OCI-M1 (cell line): Measurements from ENCODE around the gene EHD4.

ENCODE experiments used
- DNase-seq: peaks from one replicate; lab custom pipeline; 2025; lab: John Stamatoyannopoulos, UW

Gene EHD4

GRCh38 chr15:41894791-41895463 lies 77.4 kb downstream of the EHD4 start:
- DNase-seq, result no peak

DNA sequence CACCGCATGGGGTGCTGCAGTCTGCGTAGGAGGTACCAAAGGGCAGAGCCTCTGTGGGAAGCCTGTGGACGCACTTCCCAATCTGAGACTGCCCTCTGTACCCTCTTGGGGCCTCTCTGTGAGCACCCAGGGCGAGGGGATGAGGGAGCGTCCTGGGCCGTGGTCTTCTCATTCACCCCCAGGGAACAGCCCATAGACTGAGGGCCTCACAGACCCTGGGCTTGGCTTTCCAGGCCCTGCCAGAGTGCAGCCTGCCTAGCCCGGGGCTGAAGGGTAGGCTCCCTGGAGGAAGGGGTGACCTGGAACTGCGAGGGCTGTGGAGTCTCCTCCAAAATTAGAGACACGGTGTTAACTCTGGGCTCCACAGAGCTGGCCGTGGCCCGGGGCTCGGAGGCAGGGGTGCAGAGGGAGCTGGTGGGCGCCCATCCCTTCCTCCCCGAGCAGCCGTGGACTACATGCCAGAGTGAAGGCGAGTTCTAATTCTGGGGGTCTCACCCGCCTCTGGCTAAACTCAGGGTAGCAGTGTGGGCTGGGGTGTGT lies 78.0 kb downstream of the EHD4 start:
- DNase-seq, result no peak

GRCh38 chr15:41893422-41894250 lies 78.7 kb downstream of the EHD4 start, which contains the start of gene SPTBN5:
SPTBN5 (minus strand) TSS chr15:41894053; CDS start chr15:41893497, 556 bp downstream.
- DNase-seq, result no peak

DNA sequence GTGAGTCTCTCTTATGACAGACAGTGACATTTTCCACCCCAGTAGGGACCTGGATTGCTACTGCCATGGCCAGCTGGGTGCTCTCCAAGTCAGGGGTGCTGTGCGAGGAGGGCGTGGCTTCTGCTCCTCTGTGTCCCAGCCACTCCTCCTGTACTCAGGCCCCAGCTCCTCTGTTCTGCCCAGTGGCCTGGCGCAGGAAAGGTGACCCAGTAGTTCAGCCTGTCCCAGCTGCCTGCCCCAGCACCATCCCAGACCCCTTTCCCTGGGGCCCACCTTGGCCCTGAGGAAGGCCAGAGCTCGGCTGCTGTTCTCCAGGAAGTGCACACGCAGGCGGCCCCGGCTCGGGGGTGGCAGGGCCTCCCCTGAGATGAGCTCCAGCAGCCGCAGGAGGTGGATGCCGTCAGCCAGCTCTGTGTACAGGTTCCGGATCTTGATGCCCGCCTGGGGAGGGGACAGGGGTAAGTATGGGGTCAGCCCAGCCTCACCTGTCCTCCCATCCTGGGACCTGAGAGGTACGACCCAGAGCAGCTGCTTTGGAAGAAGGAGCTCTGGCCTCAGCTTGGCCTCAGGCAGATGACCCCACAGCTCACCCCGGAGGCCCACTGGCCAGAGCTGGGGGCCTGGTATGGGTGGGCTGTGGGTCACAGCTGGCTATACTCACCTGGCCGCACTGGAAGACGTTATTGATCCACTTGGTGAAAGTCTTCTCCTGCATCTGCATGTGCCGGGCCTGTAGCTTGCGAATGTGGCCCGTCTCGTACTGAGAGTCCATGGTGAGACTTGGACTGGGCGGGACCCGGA lies 79.5 kb downstream of the EHD4 start:
- no peak for DNase-seq

DNA sequence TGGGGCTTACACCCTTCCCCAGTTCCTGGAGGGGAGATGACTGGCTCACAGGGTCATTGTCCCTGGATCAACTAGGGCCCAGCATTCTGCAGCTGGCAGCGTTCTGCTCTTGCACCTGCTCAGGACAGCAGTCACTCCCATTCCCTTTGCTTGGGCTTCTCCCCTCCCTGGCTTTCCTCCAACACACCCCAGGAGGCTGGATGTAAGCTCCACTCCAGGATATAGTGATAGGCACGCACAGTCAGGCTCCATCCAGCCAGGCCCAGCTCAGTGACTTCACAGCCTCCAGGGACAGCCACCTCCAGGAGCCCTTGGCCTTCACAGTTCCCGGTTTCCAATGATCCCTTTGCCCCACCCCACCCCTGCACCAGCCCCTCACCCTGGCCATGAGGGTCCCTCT lies 80.4 kb downstream of the EHD4 start:
- no peak for DNase-seq

GRCh38 chr15:41891226-41891625 lies 81.1 kb downstream of the EHD4 start:
- no peak for DNase-seq

DNA sequence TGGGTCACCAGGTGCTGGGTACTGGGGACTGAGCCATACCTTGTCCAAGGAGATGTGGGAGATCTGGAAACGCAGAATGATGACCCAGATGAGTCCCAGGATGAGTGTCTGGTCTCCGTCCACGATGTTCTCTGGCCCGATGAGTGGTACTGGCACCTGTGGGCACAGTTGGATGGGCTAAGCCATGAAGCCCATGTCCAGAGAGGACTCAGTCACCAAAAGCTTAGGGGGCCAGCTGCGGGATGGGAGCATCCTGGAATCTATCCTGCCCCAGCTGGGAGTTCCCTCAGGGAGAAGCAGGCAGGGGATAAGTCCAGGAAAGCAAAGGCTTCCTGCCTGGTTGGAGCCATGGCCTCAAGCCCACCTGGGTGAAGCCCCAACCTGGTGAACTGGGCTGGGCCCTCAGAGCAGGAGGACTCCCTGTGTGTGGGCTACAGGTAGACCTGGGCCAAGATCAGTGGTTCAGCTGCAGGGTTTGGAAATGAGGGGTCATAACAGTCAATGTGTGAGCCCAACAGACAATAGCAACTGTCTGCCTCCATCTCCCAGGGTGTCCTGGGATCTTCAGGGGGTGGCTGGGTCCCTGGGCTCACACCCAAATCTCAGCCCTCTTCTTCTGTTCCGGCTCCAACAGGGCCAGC lies 82.2 kb downstream of the EHD4 start:
- DNase-seq, result no peak

DNA sequence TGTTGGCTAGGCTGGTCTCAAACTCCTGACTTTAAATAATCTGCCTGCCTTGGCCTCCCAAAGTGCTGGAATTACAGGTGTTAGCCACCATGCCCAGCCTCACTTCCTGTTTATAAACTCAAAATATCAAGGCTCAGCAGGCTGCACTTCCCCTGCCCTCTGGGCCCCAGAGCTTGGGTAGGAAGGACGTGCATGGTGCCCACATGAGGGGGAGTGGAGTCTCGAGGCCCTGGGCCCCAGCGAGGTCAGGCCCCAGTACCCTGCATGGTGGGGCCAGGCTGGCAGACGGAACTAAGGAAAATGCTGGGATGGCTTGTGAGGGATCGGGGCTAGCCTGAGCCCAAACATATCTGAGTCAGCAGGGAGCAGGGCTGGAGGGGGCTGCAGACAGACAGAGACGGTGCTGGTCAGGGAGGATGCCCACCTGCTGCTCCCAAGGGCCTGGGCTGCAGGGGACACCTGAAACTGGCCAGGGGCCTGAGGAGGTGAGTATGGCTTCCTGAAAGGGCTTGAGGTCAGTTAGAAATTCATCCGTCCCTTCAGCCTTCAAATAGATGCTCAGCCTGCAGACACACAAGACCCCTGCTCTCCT lies 83.6 kb downstream of the EHD4 start:
- no peak for DNase-seq

GRCh38 chr15:41887893-41888292 lies 84.5 kb downstream of the EHD4 start:
- no peak for DNase-seq

- DNase-seq, result no peak
Observed at GRCh38 chr15:41887161-41887560, 85.2 kb downstream of the EHD4 start.

GRCh38 chr15:41886741-41887140 lies 85.6 kb downstream of the EHD4 start:
- no peak for DNase-seq

DNA sequence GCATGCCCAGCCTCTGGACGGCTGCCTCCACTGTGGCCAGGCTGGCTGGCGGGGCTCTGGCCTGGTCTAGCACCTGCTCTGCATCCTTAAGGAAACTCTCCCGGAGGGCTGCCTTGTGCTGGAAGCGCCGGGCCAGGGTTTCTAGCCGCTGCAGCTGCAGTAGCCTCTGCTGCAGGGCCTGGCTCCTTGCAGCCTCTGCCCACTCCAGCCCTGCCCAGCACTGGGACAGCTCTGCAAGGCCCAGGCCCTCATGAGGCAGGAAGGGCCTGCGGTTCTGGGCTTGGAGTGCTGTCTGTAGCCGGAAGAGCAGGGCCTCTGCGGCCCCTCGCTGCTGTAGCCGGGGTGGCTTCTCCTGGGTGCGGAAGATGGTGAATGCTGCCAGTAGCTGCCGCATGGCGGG lies 86.5 kb downstream of the EHD4 start:
- no peak for DNase-seq

DNA sequence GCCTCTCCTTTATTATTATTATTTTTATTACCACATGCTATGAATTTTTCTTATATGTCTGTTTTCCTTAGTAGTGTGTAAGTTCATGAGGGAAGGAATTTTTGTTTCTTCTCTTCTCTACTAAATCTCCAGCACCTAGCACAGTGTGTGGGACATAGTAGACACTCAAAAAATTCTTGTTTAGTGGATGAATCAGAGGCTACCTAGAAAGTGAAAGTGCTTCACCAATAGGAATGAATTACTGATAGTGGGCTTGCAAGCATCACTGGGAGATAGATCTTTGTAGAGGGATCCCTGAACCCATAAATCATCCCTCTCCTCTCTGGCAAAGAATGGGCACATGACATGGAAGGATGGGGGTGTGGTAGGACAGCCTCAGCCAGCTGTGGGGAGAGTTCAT lies 87.0 kb downstream of the EHD4 start:
- no peak for DNase-seq

DNA sequence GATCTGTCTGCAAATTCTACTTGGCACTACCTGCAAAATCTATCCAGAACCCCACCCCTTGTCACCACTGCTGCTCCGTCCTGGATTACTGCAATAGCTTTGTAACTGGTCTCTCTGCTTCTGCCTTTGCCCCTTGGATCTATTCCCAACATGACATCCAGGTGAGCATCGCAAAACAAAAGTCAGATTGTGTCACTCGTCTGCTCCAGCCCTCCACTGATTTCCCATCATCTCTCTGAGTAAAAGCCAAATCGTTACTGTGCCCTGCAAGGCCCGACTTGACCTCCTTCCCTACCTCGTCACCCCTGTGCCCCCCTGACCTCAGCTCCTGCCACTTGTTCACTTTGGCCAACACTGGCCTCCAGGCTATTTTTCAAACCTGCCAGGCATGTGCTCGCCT lies 87.9 kb downstream of the EHD4 start:
- no peak for DNase-seq

GRCh38 chr15:41883484-41883825 lies 88.9 kb downstream of the EHD4 start:
- DNase-seq, result no peak

GRCh38 chr15:41882689-41883483 lies 89.5 kb downstream of the EHD4 start:
- no peak for DNase-seq

DNA sequence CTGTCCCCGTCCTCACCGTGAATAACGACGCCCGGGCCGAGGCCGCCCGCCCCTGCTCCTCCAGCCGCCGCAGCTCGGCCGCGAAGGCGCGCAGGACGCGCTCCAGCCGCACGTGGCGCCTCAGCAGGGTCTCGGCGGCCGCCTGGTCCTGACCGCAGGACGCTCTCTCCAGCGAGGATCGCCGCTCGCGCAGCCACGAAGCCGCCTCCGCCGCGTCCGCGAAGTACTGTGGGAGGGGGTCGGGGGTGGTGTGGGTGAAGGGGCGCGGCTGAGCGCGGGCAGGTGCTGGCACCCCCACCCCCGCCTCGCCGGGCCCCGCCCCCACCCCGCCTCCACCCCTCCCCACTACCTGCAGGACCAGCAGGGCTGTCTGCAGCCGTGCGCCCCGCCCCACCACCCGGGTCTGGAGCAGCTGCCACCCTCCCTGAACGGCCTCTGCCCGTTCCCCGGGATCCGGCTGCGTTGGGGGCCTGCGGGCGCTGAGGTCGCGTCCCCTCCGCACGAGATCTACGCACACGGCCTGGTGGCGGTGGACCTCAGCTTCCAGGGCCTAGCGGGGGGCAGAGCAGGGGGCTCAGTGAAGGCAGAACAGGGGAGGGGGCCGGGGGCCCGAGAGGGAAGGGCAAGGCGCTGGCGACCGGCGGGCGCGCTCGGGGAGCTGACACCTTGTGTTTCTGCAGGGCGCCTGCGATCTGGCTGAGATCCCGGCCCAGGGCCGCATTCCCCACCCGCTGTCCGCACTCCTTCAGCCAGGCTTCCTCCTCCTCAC lies 90.3 kb downstream of the EHD4 start:
- no peak for DNase-seq

GRCh38 chr15:41881550-41881919 lies 90.8 kb downstream of the EHD4 start:
- no peak for DNase-seq

GRCh38 chr15:41881086-41881485 lies 91.3 kb downstream of the EHD4 start:
- DNase-seq, result no peak
